Liver (tissue), 9 donors: ENCODE results near the gene DGKD. TPM values are rescaled to one million over a fixed set of nuclear protein-coding genes. Genes with fewer than 3 reads are reported as not detected.

ENCODE experiments used
- DNase-seq: peaks from one replicate; pipeline ENCODE4 v3.0.0-alpha.2; 2017; ENCODE audit warnings: low spot score
- H3K27ac ChIP-seq, 2 donors: one replicate each; pipeline ENCODE4 v1.7.0; 2013; ENCODE audit warnings: inconsistent platforms in 2 of 2, low read length in 2 of 2, control low read depth in 1 of 2, low read depth in 1 of 2, mild to moderate bottlenecking in 1 of 2
- H3K27me3 ChIP-seq, 4 donors: one replicate each; pipeline versions ENCODE4 v1.6.1 to v1.7.0; 2013; ENCODE audit warnings: low read length in 3 of 4, inconsistent platforms in 1 of 4, mild to moderate bottlenecking in 1 of 4, moderate library complexity in 1 of 4; ENCODE audit not compliant: control insufficient read depth in 4 of 4, insufficient read depth in 4 of 4
- H3K36me3 ChIP-seq, 4 donors: one replicate each; pipeline versions ENCODE4 v1.6.1 to v1.7.0; 2013; ENCODE audit warnings: low read length in 3 of 4, mild to moderate bottlenecking in 3 of 4, low read depth in 1 of 4, moderate library complexity in 1 of 4; ENCODE audit not compliant: control insufficient read depth in 4 of 4, insufficient read depth in 3 of 4
- H3K4me1 ChIP-seq, 4 donors: one replicate each; pipeline versions ENCODE4 v1.6.1 to v1.7.0; 2013; ENCODE audit warnings: low read length in 3 of 4, mild to moderate bottlenecking in 3 of 4, moderate library complexity in 1 of 4; ENCODE audit not compliant: control insufficient read depth in 4 of 4, insufficient read depth in 4 of 4
- H3K4me3 ChIP-seq, 3 donors: one replicate each; pipeline versions ENCODE4 v1.6.1 to v1.7.0; 2013; ENCODE audit warnings: low read length in 3 of 3, control low read depth in 1 of 3, low read depth in 1 of 3, mild to moderate bottlenecking in 1 of 3
- H3K9ac ChIP-seq, 2 donors: one replicate each; pipeline ENCODE4 v1.7.0; 2013; ENCODE audit warnings: low read length in 2 of 2, mild to moderate bottlenecking in 2 of 2, moderate library complexity in 2 of 2, control low read depth in 1 of 2, low read depth in 1 of 2
- H3K9me3 ChIP-seq, 4 donors: one replicate each; pipeline versions ENCODE4 v1.6.1 to v1.7.0; 2013; ENCODE audit warnings: low read length in 3 of 4; ENCODE audit not compliant: control insufficient read depth in 4 of 4
- EGR1 ChIP-seq, 2 donors: IDR thresholded peaks; 2 replicates each; pipeline ENCODE4 v1.6.1; 2016 to 2018; ENCODE audit warnings: antibody characterized with exemption in 2 of 2, low read depth in 2 of 2
- FOXA1 ChIP-seq: IDR thresholded peaks from 2 replicates; pipeline ENCODE4 v1.6.1; 2016; ENCODE audit warnings: antibody characterized with exemption
- FOXA2 ChIP-seq: IDR thresholded peaks from 2 replicates; pipeline ENCODE4 v1.6.1; 2016; ENCODE audit warnings: antibody characterized with exemption
- GABPA ChIP-seq, 2 donors: IDR thresholded peaks in 1 of 2; conservative IDR thresholded peaks in 1 of 2; 2 replicates each; pipeline ENCODE4 v1.6.1; 2016; ENCODE audit warnings: antibody characterized with exemption in 2 of 2, mild to moderate bottlenecking in 1 of 2, moderate library complexity in 1 of 2
- NR2F2 ChIP-seq: IDR thresholded peaks from 2 replicates; pipeline ENCODE4 v1.6.1; 2016; ENCODE audit warnings: antibody characterized with exemption
- REST ChIP-seq: IDR thresholded peaks from 2 replicates; pipeline ENCODE4 v1.6.1; 2016; ENCODE audit warnings: antibody characterized with exemption, mild to moderate bottlenecking
- RXRA ChIP-seq, 2 donors: IDR thresholded peaks; 2 replicates each; pipeline ENCODE4 v1.6.1; 2017 to 2018; ENCODE audit warnings: antibody characterized with exemption in 2 of 2, mild to moderate bottlenecking in 1 of 2
- SP1 ChIP-seq: IDR thresholded peaks from 2 replicates; pipeline ENCODE4 v1.6.1; 2018; ENCODE audit warnings: antibody characterized with exemption, mild to moderate bottlenecking
- TAF1 ChIP-seq: conservative IDR thresholded peaks from 2 replicates; pipeline ENCODE4 v1.6.1; 2016; ENCODE audit warnings: antibody characterized with exemption, mild to moderate bottlenecking
- WGBS: extraction: QIAGEN DNeasy Blood & Tissue Kit; methylation state at CpG from one replicate; pipeline ENCODE4 v1.1.7; 2013; 5-methylcytosine and 5-hydroxymethylcytosine counted together
- polyA plus RNA-seq, 2 donors: library from polyadenylated mRNA; stranded (reverse) in 1 of 2; unstranded in 1 of 2; fragments of 200-250 nt in 1 of 2; fragments of >200 nt in 1 of 2; fragmentation: Nextera tagmentation in 1 of 2; extraction: Ambion mirVana in 1 of 2; gene quantifications; one replicate each; pipeline versions ENCODE4 v1.2.1 to v1.2.3, GENCODE V29; 2013 to 2015
- total RNA-seq, 2 donors: library from RNA; depleted of rRNA; stranded (reverse); fragments of >200 nt; gene quantifications; one replicate each; pipeline ENCODE4 v1.2.3, GENCODE V29; 2014
- TF ChIP-seq, protein P1 (sequence below): IDR thresholded peaks from 2 replicates; pipeline ENCODE4 v1.6.1; 2016; ENCODE audit warnings: antibody characterized with exemption
- TF ChIP-seq, protein P2 (sequence below): IDR thresholded peaks from 2 replicates; pipeline ENCODE4 v1.6.1; 2016; ENCODE audit warnings: antibody characterized with exemption
- TF ChIP-seq, protein P3 (sequence below): IDR thresholded peaks from 2 replicates; pipeline ENCODE4 v1.6.1; 2016; ENCODE audit warnings: antibody characterized with exemption
- TF ChIP-seq, protein P4 (sequence below): fragments of 150-350 bp; IDR thresholded peaks from 2 replicates; pipeline ENCODE4 v1.5.1; 2017; ENCODE audit warnings: improper control_type of control experiment, low read depth, low read length; ENCODE audit not compliant: missing input control
- donor health status: healthy.
- donor health status: healthy.
- donor health status: healthy.
- donor health status: healthy.
- donor health status: healthy.

DGKD gene
- total and polyA plus RNA-seq, 4 donors = 4.8 to 16.4 (median 8.2) TPM

- H3K27me3 ChIP-seq = no peaks in the 10 kb centered on the region
- no peak for DNase-seq
- H3K9ac ChIP-seq = no peak overlapping the region
- H3K4me3 ChIP-seq = no peak overlapping the region
- TF ChIP-seq EGR1 (IDR thresholded peaks at IDR 0.05; ENCODE audit: low read depth in 2 of 2) = no peak
- no peak for TF ChIP-seq FOXA1
- TF ChIP-seq, protein P1, sequence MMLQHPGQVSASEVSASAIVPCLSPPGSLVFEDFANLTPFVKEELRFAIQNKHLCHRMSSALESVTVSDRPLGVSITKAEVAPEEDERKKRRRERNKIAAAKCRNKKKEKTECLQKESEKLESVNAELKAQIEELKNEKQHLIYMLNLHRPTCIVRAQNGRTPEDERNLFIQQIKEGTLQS = no peak
- TF ChIP-seq, protein P2, sequence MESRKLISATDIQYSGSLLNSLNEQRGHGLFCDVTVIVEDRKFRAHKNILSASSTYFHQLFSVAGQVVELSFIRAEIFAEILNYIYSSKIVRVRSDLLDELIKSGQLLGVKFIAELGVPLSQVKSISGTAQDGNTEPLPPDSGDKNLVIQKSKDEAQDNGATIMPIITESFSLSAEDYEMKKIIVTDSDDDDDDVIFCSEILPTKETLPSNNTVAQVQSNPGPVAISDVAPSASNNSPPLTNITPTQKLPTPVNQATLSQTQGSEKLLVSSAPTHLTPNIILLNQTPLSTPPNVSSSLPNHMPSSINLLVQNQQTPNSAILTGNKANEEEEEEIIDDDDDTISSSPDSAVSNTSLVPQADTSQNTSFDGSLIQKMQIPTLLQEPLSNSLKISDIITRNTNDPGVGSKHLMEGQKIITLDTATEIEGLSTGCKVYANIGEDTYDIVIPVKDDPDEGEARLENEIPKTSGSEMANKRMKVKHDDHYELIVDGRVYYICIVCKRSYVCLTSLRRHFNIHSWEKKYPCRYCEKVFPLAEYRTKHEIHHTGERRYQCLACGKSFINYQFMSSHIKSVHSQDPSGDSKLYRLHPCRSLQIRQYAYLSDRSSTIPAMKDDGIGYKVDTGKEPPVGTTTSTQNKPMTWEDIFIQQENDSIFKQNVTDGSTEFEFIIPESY = no peak
- no peak for TF ChIP-seq RXRA (IDR thresholded peaks at IDR 0.05)
- H3K27ac ChIP-seq = no peak overlapping the region
- 90% methylated on average over 5 of the region's 5 CpGs for WGBS
- H3K36me3 ChIP-seq = peaks cover 0 to 1% (median under 1%) of the 10 kb centered on the region in 4 donors
- H3K4me1 ChIP-seq = no peaks in the 10 kb centered on the region
- peaks cover 0 to 2% (median 0%) of the 10 kb centered on the region in 4 donors for H3K9me3 ChIP-seq
These were observed 14.5 kb downstream of the DGKD start for GRCh38 chr2:233368756-233369155.

DNA sequence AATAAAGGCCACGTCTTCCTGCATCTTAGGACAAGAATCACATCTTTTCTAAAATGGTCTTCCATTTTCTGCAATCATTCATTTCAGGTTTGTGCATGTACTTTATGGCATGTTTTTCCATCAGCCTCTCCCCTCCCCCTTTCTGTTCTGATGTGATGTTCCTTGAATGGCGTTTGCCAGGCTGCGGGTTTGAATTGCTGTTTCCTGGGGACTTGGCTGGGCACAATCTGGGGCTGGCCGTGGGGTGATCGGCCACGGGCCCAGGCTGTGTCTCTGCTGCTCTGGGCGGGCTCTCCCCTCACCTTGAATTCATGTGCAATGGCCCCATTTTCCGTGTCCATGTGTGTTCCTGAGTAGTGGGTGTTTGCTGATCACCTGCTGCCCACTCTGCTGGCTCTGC, 15.2 kb downstream of the DGKD start:
- TF ChIP-seq NR2F2 (no peak), GABPA (IDR thresholded peaks at IDR 0.05 in 1 of 2, conservative IDR thresholded peaks at IDR 0.05 in 1 of 2) (no peak), REST (no peak), SP1 (no peak), RXRA (IDR thresholded peaks at IDR 0.05) (no peak), TAF1 (no peak), FOXA2 (no peak)
- TF ChIP-seq, protein P3, sequence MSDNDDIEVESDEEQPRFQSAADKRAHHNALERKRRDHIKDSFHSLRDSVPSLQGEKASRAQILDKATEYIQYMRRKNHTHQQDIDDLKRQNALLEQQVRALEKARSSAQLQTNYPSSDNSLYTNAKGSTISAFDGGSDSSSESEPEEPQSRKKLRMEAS = no peak
- TF ChIP-seq, protein P2 = no peak
- TF ChIP-seq, protein P4, sequence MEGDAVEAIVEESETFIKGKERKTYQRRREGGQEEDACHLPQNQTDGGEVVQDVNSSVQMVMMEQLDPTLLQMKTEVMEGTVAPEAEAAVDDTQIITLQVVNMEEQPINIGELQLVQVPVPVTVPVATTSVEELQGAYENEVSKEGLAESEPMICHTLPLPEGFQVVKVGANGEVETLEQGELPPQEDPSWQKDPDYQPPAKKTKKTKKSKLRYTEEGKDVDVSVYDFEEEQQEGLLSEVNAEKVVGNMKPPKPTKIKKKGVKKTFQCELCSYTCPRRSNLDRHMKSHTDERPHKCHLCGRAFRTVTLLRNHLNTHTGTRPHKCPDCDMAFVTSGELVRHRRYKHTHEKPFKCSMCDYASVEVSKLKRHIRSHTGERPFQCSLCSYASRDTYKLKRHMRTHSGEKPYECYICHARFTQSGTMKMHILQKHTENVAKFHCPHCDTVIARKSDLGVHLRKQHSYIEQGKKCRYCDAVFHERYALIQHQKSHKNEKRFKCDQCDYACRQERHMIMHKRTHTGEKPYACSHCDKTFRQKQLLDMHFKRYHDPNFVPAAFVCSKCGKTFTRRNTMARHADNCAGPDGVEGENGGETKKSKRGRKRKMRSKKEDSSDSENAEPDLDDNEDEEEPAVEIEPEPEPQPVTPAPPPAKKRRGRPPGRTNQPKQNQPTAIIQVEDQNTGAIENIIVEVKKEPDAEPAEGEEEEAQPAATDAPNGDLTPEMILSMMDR = no peak
- H3K27me3 ChIP-seq = no peaks in the 10 kb centered on the region
- no peak overlapping the region for H3K4me3 ChIP-seq
- no peak overlapping the region for H3K27ac ChIP-seq
- WGBS = 92% methylated on average over 8 of the region's 8 CpGs
- no peaks in the 10 kb centered on the region for H3K36me3 ChIP-seq
- H3K9me3 ChIP-seq = no peaks in the 10 kb centered on the region
- no peak for DNase-seq
- no peaks in the 10 kb centered on the region for H3K4me1 ChIP-seq
- H3K9ac ChIP-seq = no peak overlapping the region
